IMR-90 (cell line): ENCODE measurements around the gene SYNPO2. TPM values are rescaled to one million over a fixed set of nuclear protein-coding genes. Genes with fewer than 3 reads are reported as not detected.

ENCODE experiments used
- ATAC-seq: fragments of 200-7000 bp; cut with Tn5 transposase; 2 replicates; pipeline ENCODE4 v1.9.1; 2020; ENCODE audit warnings: low read depth, mild to moderate bottlenecking, moderate library complexity
- BruUV-seq: library from RNA; stranded (reverse); fragments of 400-500 nt; replicated peaks from 2 replicates; lab custom pipeline; 2021; lab: Mats Ljungman, UMichigan
- CTCF ChIA-PET: fragments of 300-600 bp; formaldehyde crosslinking; extraction: SDS; loops from one replicate; lab custom pipeline; 2021; ENCODE audit warnings: antibody characterized with exemption; lab: Yijun Ruan, JAX
- POLR2A ChIA-PET: fragments of 300-600 bp; sonication (Branson Sonifier 250); formaldehyde crosslinking; loops from one replicate; lab custom pipeline; 2022; ENCODE audit warnings: antibody characterized with exemption; ENCODE audit not compliant: unreplicated experiment; lab: Charles Lee
- DNase-seq: peaks from one replicate; pipeline ENCODE4 v3.0.0; 2013
- H2AFZ ChIP-seq: replicated peaks from 2 replicates; pipeline ENCODE3; 2013; ENCODE audit warnings: low read length, mild to moderate bottlenecking; ENCODE audit not compliant: poor library complexity
- H2AK5ac ChIP-seq: 2 replicates; pipeline ENCODE4 v1.6.1; 2013; ENCODE audit warnings: low read depth, low read length, inconsistent platforms
- H2AK9ac ChIP-seq: replicated peaks from 2 replicates; pipeline ENCODE3; 2013; ENCODE audit warnings: mild to moderate bottlenecking, low read depth, low read length, moderate library complexity; ENCODE audit not compliant: poor library complexity
- H2BK120ac ChIP-seq: 2 replicates; pipeline ENCODE4 v1.6.1; 2013; ENCODE audit warnings: low read depth, low read length, inconsistent platforms
- H2BK15ac ChIP-seq: 3 replicates; pipeline ENCODE4 v1.6.1; 2013; ENCODE audit warnings: low read depth, low read length, inconsistent platforms
- H2BK20ac ChIP-seq: 2 replicates; pipeline ENCODE4 v1.6.1; 2013; ENCODE audit warnings: low read depth, mild to moderate bottlenecking, inconsistent platforms, low read length, moderate library complexity
- H2BK5ac ChIP-seq: 2 replicates; pipeline ENCODE4 v1.6.1; 2013; ENCODE audit warnings: mild to moderate bottlenecking, low read depth, low read length, inconsistent platforms; ENCODE audit not compliant: poor library complexity, severe bottlenecking
- H3K14ac ChIP-seq: replicated peaks from 2 replicates; pipeline ENCODE4 v1.6.1; 2013; ENCODE audit warnings: low read depth, low read length, inconsistent platforms
- H3K18ac ChIP-seq: 2 replicates; pipeline ENCODE4 v1.6.1; 2013; ENCODE audit warnings: low read depth, low read length, control low read depth
- H3K23ac ChIP-seq: 2 replicates; pipeline ENCODE4 v1.6.1; 2013; ENCODE audit warnings: low read depth, low read length, inconsistent platforms
- H3K27ac ChIP-seq: 2 replicates; pipeline ENCODE4 v1.5.1; 2013; ENCODE audit warnings: mild to moderate bottlenecking, control low read depth, low read length; ENCODE audit not compliant: insufficient read depth
- H3K27me3 ChIP-seq: 2 replicates; pipeline ENCODE4 v1.6.1; 2013; ENCODE audit warnings: low read length; ENCODE audit not compliant: control insufficient read depth, insufficient read depth
- H3K36me3 ChIP-seq: 2 replicates; pipeline ENCODE4 v1.6.1; 2013; ENCODE audit warnings: low read length, mixed read lengths; ENCODE audit not compliant: control insufficient read depth, insufficient read depth
- H3K4ac ChIP-seq: 2 replicates; pipeline ENCODE4 v1.6.1; 2013; ENCODE audit warnings: low read depth, low read length, inconsistent platforms
- H3K4me1 ChIP-seq: 2 replicates; pipeline ENCODE4 v1.6.1; 2013; ENCODE audit warnings: low read length, mixed read lengths; ENCODE audit not compliant: control insufficient read depth, insufficient read depth
- H3K4me2 ChIP-seq: 2 replicates; pipeline ENCODE4 v1.6.1; 2013; ENCODE audit warnings: low read depth, mild to moderate bottlenecking, control low read depth, low read length, moderate library complexity
- H3K4me3 ChIP-seq: 2 replicates; pipeline ENCODE4 v1.5.1; 2013; ENCODE audit warnings: low read depth, mild to moderate bottlenecking, control low read depth, low read length, moderate library complexity; ENCODE audit not compliant: insufficient read depth
- H3K56ac ChIP-seq: 2 replicates; pipeline ENCODE4 v1.6.1; 2013; ENCODE audit warnings: low read length, inconsistent platforms; ENCODE audit not compliant: insufficient read depth; ENCODE audit errors: extremely low read depth
- H3K79me1 ChIP-seq, 2 experiments: 2 replicates each; pipeline ENCODE4 v1.6.1; 2013; ENCODE audit warnings: low read length in 2 of 2, inconsistent platforms in 1 of 2, low read depth in 1 of 2
- H3K9ac ChIP-seq: 2 replicates; pipeline ENCODE4 v1.6.1; 2013; ENCODE audit warnings: low read depth, low read length, control low read depth
- H3K9me1 ChIP-seq: 2 replicates; pipeline ENCODE4 v1.6.1; 2013; ENCODE audit warnings: low read length, inconsistent platforms; ENCODE audit not compliant: insufficient read depth
- H3K9me3 ChIP-seq: 2 replicates; pipeline ENCODE4 v1.6.1; 2013; ENCODE audit warnings: low read length; ENCODE audit not compliant: control insufficient read depth, insufficient read depth
- H4K20me1 ChIP-seq: 2 replicates; pipeline ENCODE4 v1.6.1; 2013; ENCODE audit warnings: low read length, inconsistent platforms; ENCODE audit not compliant: insufficient read depth
- H4K5ac ChIP-seq: 2 replicates; pipeline ENCODE4 v1.6.1; 2013; ENCODE audit warnings: mild to moderate bottlenecking, low read depth, low read length, control low read depth
- H4K8ac ChIP-seq, 2 experiments: 2 replicates each; pipeline ENCODE4 v1.6.1; 2013; ENCODE audit warnings: low read depth in 2 of 2, low read length in 2 of 2, control low read depth in 1 of 2, inconsistent platforms in 1 of 2
- H4K91ac ChIP-seq: 2 replicates; pipeline ENCODE4 v1.6.1; 2013; ENCODE audit warnings: low read depth, low read length, inconsistent platforms; ENCODE audit not compliant: insufficient read depth
- BHLHE40 ChIP-seq: fragments of 150-350 bp; IDR thresholded peaks from 2 replicates; pipeline ENCODE4 v1.6.1; 2016; ENCODE audit warnings: mild to moderate bottlenecking, low read depth, low read length
- CEBPB ChIP-seq: IDR thresholded peaks from 2 replicates; pipeline ENCODE4 v1.6.1; 2012; ENCODE audit warnings: low read depth, low read length, improper control_type of control experiment
- CTCF ChIP-seq: conservative IDR thresholded peaks from 2 replicates; pipeline ENCODE4 v1.5.1; 2012; ENCODE audit warnings: mild to moderate bottlenecking, low read depth, low read length, improper control_type of control experiment
- ELK1 ChIP-seq: fragments of 150-350 bp; IDR thresholded peaks from 2 replicates; pipeline ENCODE4 v1.6.1; 2016; ENCODE audit warnings: low read depth, mild to moderate bottlenecking, low read length, moderate library complexity, borderline replicate concordance
- FOS ChIP-seq: fragments of 150-350 bp; IDR thresholded peaks from 2 replicates; pipeline ENCODE4 v1.6.1; 2016; ENCODE audit warnings: low read depth, low read length
- MAZ ChIP-seq: IDR thresholded peaks from 2 replicates; pipeline ENCODE4 v1.6.1; 2012; ENCODE audit warnings: low read depth, mild to moderate bottlenecking, low read length, improper control_type of control experiment, moderate library complexity, borderline replicate concordance
- MXI1 ChIP-seq: IDR thresholded peaks from 2 replicates; pipeline ENCODE4 v1.6.1; 2012; ENCODE audit warnings: low read depth, mild to moderate bottlenecking, low read length, moderate library complexity, borderline replicate concordance
- NFE2L2 ChIP-seq: fragments of 150-350 bp; IDR thresholded peaks from 2 replicates; pipeline ENCODE4 v1.6.1; 2016; ENCODE audit warnings: low read depth, mild to moderate bottlenecking, low read length
- POLR2A ChIP-seq: IDR thresholded peaks from 2 replicates; pipeline ENCODE4 v1.6.1; 2012; ENCODE audit warnings: mild to moderate bottlenecking, low read depth, low read length
- RAD21 ChIP-seq: IDR thresholded peaks from 2 replicates; pipeline ENCODE4 v1.6.1; 2012; ENCODE audit warnings: low read length, improper control_type of control experiment
- RCOR1 ChIP-seq: IDR thresholded peaks from 2 replicates; pipeline ENCODE4 v1.6.1; 2012; ENCODE audit warnings: mild to moderate bottlenecking, low read length, improper control_type of control experiment; ENCODE audit not compliant: insufficient replicate concordance
- RFX5 ChIP-seq: IDR thresholded peaks from 2 replicates; pipeline ENCODE4 v1.8.0; 2012; ENCODE audit warnings: low read depth, mild to moderate bottlenecking, low read length, moderate library complexity
- SMC3 ChIP-seq: fragments of 150-350 bp; IDR thresholded peaks from 2 replicates; pipeline ENCODE4 v1.6.1; 2016; ENCODE audit warnings: low read depth, mild to moderate bottlenecking, antibody characterized with exemption, low read length, moderate library complexity
- USF2 ChIP-seq: fragments of 150-350 bp; IDR thresholded peaks from 2 replicates; pipeline ENCODE4 v1.6.1; 2017; ENCODE audit warnings: mild to moderate bottlenecking, antibody characterized with exemption, low read length, low read depth
- WGBS, 2 experiments: methylation state at CpG; one replicate each; pipeline versions ENCODE4 v1.1.5 to v1.1.7; 2013; ENCODE audit warnings: missing lambda C conversion rate in 2 of 2; ENCODE audit not compliant: insufficient read length in 1 of 2; ENCODE audit errors: extremely low coverage in 2 of 2; 5-methylcytosine and 5-hydroxymethylcytosine counted together
- dilution Hi-C: fragments of 300-500 bp; cut with HindIII; formaldehyde crosslinking; loops from one replicate; pipeline ENCODE4 v1.14.3; 2018; ENCODE audit warnings: low sequenced_read_pairs; ENCODE audit not compliant: unreplicated experiment
- in situ Hi-C: fragments of 300-500 bp; cut with MboI; formaldehyde crosslinking; loops from 3 replicates; pipeline ENCODE4 v1.14.3; 2019; ENCODE audit warnings: low sequenced_read_pairs, inconsistent platforms, mixed read lengths
- intact Hi-C: fragments of 100-400 bp; cut with micrococcal nuclease; formaldehyde crosslinking; loops from 2 replicates; pipeline ENCODE4 v1.10.0; 2022
- polyA plus RNA-seq, 3 experiments: library from polyadenylated mRNA; depleted of rRNA; stranded (reverse); fragments of >200 nt; gene quantifications; 2 replicates each; pipeline ENCODE4 v1.2.3, GENCODE V29; 2012; ENCODE audit warnings: low replicate concordance in 1 of 3
- total RNA-seq: library from RNA; depleted of rRNA; stranded (reverse); fragments of >200 nt; gene quantifications from 2 replicates; pipeline ENCODE4 v1.2.3, GENCODE V29; 2012

SYNPO2 gene
- total and polyA plus RNA-seq, 2 of the 4 experiments (the other 2 are of a cell fraction): 0.99 to 1.8 TPM

GRCh38 chr4:118981839-118982381 lies 93.3 kb downstream of the SYNPO2 start:
- H3K36me3 ChIP-seq: no peaks in the 10 kb centered on the region
- H4K91ac ChIP-seq: peak overlapping the region; percentile 71
- peak overlapping the region; percentile 51 for H3K14ac ChIP-seq
- peak; percentile 96 for DNase-seq
- H4K20me1 ChIP-seq: no peaks in the 10 kb centered on the region
- peak overlapping the region; percentile 54; the same call in 1 of the 2 replicates for H3K56ac ChIP-seq
- peak overlapping the region; percentile 49 for H3K23ac ChIP-seq
- no peaks in the 10 kb centered on the region for H3K27me3 ChIP-seq
- no peak overlapping the region for H2AFZ ChIP-seq
- peak overlapping the region; percentile 97; the same call in 1 of the 2 replicates for H3K18ac ChIP-seq
- H3K27ac ChIP-seq: peak overlapping the region; percentile 21; the same call in 1 of the 2 replicates
- BruUV-seq: no TSS peak
- POLR2A ChIA-PET: interaction anchor here (0.6 kb wide), 1 partner anchor 503 kb away, joined by 3 read pairs; no protein-coding TSS in a partner anchor
- H3K4me2 ChIP-seq: no peak overlapping the region
- in situ Hi-C loops (loop anchor here (5.0 to 10.0 kb wide), 3 partner anchors 233 to 1075 kb away; partner anchors contain the start of gene USP53), dilution Hi-C loops (no loop called here), intact Hi-C loops (loop anchor here (1.0 to 5.0 kb wide), 10 partner anchors 59 to 1069 kb away; partner anchors contain the start of gene PDE5A)
- no CpG with 5 or more reads among the region's 7 CpGs for WGBS, 2 experiments
- no peak overlapping the region for H2AK9ac ChIP-seq
- peak overlapping the region; percentile 98; the same call in 1 of the 2 replicates for H4K5ac ChIP-seq
- H2BK20ac ChIP-seq: peak overlapping the region; percentile 82
- H2BK120ac ChIP-seq: peak overlapping the region; percentile 85
- peak overlapping the region; percentile 81 for H3K4ac ChIP-seq
- H3K79me1 ChIP-seq: no peaks in the 10 kb centered on the region
- 0 out of 2 replicates have a peak overlapping the region, but pooled peaks have one; percentile 5 for H2AK5ac ChIP-seq
- peak; percentile 89 for ATAC-seq
- no peaks in the 10 kb centered on the region for H3K9me1 ChIP-seq
- H3K4me1 ChIP-seq: peaks cover 18% of the 10 kb centered on the region
- CTCF ChIA-PET: interaction anchor here (0.7 to 1.6 kb wide), 7 partner anchors 12 to 310 kb away, joined by 3 to 6 read pairs (median 5); no protein-coding TSS in a partner anchor
- 0 out of 2 replicates have a peak overlapping the region, but pooled peaks have one; percentile 18 for H3K9ac ChIP-seq
- no peaks in the 10 kb centered on the region for H3K9me3 ChIP-seq
- H4K8ac ChIP-seq: peak overlapping the region; percentile 21 to 84; a peak in 2 of 4 replicates
- H2BK5ac ChIP-seq: peak overlapping the region; percentile 91
- peak overlapping the region; percentile 69; the same call in 1 of the 3 replicates for H2BK15ac ChIP-seq
- H3K4me3 ChIP-seq: no peak overlapping the region
- TF ChIP-seq RAD21 (peak; percentile 98), BHLHE40 (peak; percentile 35; the same call in 1 of the 2 replicates), NFE2L2 (no peak), RFX5 (no peak), MXI1 (no peak), SMC3 (peak; percentile 90), USF2 (no peak), CEBPB (peak; percentile 75), FOS (no peak), MAZ (no peak), CTCF (peak; percentile 92), RCOR1 (no peak), ELK1 (no peak), POLR2A (no peak)
